GM19351 (cell line): ENCODE results near the gene FRMPD2.
"Not testable (repeated sequence)": the region's sequence is repeated elsewhere in the genome, so short reads cannot be mapped to it uniquely, and the experiment has no call there.

Source experiments
- ATAC-seq: cut with Tn5 transposase; IDR thresholded peaks from one replicate; pipeline ENCODE4 v1.9.1; 2021; ENCODE audit warnings: mild to moderate bottlenecking, moderate library complexity; ENCODE audit not compliant: unreplicated experiment

Gene FRMPD2

DNA sequence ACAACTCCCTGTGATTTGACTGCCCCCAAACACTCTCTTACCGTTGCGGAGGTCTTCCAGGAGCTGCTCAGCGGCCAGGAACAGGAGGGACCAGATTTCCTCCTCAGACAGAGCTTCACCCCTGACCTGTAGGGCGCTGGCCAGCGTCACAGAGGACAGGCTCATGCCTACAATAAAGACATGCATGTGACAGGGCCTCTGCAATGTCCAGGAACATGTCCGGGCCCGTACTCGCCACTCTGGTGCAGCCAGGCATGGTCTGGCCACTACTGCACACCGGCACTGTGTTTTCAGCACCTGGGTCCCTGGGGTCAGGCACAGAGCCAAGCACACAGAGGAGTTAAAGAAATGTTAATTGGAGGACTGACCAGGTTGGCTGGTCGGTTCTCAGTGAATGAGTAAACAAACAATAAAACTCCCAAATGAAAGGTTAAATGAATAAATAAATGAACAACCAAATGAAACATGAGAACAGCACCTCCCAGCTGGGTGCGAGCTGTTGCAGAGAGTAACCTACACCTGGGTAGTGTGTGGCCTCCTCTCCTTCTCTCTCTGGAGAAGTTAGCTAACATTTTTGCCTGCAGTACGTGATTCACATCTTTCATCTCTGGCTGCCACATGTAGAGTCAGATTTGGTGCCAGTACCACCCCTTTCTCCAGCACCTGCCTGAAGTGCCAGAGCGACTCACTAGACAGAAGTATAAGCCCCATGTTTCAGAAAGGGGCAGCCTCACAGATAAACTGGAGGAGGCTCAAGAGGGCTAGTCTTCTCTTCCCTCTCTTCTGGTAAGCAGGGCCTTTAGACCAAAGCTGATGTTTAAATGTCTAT is 22.8 kb downstream of the FRMPD2 start:
- ATAC-seq = no peak

DNA sequence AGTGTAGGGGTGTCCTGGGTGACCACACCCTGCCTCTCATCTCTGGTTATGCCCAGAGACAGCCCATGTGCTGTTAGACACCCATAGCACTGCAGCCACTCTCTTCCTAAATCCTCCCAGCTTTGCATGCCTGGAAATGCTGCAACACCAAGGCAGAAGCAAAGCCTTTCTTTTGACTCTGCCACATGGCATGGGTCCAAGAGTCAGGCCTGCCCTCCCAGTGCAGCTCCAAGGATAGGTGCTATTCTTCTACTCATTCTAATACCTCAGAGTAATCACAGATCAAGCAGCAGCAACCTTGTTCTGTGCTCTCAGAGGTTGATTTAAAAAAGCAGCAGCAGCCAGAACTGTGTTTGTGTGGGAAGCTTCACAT is 23.4 kb downstream of the FRMPD2 start:
- ATAC-seq = no peak

DNA sequence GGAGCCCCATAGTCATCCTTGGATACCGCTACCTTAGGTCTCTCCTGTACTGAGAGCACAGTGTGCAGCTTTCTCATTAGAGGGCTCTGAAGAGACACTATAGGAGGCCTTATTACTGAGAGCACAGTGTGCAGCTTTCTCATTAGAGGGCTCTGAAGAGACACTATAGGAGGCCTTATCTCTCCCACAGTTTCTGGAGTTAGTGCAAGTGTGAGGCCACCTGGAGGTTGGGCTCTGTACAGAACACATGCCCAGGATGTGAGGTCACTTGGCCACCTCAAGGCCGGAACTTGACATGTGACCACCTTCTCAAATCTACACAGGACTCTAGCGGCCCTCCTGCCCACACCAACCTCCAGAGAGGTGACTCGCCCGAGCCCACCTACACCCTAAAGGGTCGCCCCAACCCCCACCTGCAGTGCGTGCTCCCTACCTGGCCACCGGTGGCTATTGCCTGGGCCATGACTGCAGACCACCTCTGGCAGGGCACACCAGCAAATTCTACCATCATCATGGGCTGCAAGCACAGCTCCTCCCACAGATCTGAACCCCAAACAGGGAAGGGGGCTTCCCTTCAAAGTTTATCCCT is 24.6 kb downstream of the FRMPD2 start:
- ATAC-seq = no peak

DNA sequence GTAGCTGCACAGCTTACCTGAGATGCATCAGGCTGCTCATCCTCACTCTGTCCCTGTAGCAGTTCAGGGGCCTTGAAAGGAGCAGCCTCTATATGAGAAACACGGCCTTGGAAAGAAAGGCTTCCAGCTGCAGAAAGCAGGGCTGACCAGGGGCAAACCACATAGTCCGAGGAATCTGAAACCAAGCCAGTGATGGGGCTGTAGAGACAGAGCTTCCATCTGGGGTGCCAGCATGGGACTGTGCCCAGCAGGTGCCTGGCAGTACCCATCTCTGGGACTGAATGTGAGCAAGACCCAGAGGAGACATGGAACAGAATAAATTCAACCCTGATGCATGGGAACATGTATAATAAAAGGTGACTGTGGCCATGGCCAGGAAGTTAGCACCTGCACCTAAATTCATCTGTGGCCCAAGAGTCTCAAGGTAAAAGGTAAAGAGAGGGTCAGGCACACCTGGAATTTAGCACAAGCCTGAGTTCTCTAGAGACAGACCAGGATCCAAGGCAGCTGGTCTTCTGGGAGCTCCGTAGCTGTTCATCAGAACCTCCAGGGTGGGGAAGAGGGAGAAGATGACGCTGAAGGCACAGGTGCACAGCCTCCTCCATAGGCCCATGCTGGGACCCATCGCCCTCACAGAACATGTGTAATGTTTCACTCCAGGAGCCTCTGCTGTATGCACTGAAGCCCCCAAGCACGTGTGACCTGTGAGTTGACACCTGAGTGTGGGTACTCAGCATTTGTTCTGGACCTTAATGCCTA is 25.3 kb downstream of the FRMPD2 start:
- ATAC-seq = no peak

DNA sequence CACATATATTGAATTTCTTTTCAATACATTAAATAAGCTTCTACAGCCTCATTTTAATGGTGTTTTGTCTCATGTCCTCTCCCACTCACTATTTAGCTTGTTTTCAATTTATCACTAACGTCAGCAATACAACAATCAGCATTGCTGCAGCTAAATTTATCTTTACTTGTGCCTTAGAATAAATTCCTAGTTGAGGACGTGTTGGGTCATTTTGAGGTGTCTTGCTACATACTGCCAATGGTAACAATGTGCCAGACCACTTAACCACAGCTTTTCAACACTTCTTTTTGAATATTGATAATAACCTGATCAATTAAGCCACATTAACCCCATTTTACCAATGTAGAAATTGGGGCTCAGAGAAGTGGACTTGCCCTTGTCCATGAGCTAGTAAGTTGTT is 26.0 kb downstream of the FRMPD2 start:
- ATAC-seq = no peak

DNA sequence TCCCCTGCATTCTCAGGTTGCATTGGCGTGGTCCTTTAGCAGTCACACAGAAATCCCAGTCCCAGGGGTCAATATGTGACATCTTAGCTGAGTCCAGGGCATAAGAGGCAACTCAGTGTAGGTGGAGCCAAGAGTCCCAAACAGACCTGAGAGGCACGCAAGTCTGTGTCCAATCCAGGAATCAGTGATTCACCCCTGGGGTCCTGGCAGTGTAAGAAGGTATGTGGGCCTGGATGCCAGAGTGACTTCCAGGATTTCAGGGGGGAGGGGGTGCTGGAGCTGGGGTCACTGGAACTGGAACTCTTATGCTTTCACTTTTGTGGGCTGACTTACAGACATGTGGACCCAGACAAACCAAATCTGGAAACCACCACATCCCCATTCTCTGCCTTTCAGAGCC is 26.8 kb downstream of the FRMPD2 start:
- no peak for ATAC-seq

DNA sequence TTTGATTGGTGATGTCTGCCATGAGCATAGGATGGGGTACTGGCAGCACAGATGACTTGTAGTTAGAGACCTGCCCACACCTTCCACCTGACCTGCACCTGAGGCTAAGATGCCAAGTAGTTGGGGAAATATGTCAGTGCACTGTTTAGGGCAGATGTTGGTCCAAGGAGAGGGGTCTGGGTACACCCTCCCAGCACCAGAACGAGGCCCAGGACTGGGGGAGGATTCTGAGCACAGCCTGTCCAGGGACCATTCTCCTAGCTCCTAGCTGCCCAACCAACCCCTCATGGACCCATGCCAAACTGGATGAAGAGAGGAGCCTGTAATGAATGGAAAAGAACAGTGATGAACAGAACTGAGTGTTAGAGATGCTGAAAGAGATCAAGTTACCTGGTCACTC is 28.0 kb downstream of the FRMPD2 start:
- no peak for ATAC-seq

DNA sequence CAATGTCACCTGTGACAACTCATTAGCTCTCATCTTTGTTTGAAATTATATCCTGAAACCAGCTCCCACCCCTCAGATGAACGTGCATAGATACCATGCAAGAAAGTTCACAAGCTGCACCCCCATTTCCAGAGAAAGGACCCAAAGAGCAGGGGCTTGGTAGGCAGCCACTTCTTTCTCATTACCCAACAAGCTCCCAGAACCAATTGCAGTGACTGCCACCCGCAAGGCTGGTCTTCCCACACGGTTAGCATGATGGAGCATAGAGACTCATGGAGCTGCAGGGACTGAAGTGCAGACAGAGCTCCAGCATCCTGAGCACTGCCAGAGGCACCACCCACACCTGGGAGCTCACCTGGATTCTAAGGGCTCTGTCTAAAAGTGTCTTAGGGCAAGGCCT is 28.5 kb downstream of the FRMPD2 start:
- no peak for ATAC-seq

DNA sequence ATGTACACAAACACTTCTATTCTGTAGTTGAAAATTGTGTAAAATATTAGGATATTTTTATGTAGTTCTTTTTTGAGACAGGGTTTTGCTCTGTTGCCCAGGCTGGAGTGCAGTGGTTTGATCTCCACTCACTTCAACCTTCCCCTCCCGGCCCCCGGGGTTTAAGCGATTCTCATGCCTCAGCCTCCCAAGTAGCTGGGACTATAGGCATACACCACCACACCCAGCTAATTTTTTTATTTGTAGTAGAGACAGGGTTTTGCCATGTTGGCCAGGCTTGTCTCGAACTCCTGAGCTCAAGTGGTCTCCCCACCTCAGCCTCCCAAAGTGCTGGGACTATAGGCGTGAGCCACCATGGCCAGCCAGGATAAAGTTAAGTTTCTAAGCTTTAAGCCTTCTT is 30.6 kb downstream of the FRMPD2 start:
- ATAC-seq = not testable (repeated sequence)

DNA sequence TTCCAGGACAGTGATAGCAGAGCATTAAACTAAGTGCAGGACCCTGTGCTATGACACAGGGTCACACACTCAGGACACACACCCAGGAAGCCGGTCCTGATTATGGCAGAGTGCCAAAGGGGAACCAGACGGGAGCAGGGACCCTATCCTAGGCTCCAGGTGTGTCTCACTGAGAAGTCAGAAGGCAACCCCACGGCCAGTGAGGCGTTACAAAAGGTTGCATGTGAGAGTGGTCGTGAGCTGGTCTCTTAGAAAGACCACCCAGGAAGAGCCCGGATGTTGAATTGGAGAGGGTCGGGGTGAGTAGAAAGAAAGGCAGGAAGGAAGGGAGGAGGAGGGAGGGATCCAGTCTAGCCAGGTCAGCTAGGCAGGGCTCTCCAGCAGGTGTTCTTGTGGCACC is 31.0 kb downstream of the FRMPD2 start:
- ATAC-seq = no peak

DNA sequence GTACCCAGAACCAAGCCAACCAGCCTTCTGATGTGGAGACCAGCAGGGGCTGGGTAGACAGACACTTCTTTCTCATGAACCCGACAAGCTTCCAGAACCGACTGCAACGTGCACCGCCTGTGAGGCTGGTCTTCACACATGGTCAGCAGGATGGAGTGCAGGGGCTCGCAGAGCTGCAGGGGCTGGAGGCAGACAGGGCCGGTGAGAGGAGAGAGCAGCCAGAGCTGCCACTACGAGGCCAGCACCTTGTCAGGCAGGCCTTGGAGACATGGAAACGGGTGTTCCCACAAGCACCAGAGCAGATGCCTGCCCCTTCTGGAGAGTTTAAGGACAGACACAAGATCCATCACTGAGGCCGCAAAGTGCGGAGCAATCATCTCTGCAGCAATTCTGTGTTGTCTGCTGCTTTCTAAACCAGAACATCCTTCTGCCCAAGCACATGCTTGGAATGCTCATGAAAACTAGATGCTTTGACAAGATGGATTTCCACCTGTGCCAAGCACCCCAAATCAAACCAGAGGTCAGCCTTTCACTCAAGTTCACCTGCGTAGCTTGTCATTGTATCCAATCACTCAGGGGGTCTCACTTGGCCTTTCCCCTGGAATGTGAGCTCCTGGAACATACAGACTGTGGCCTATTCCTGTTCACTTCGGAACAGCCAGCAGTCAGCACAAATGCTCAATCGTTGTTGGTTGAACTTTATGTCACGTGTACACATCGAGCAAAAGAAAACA is 32.2 kb downstream of the FRMPD2 start:
- ATAC-seq = no peak

DNA sequence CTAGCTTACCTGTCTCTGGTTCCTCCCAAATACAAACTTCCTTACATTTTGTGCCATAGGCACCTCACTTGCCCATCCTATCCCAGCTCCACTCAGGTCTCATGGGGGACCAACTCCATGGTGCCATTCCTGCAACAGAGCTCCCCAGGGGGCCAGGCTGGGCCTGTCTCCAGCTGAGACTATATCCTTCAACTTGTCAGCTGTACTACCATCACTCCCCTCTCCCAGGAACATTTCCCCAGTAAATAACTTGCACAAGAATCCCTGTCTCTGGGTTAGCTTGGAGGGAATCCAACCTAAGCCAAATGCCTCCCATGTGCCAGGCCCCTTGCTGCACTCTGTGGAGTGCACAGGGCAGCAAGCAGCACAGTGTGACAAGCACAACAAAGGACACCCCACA is 33.2 kb downstream of the FRMPD2 start:
- ATAC-seq = no peak

DNA sequence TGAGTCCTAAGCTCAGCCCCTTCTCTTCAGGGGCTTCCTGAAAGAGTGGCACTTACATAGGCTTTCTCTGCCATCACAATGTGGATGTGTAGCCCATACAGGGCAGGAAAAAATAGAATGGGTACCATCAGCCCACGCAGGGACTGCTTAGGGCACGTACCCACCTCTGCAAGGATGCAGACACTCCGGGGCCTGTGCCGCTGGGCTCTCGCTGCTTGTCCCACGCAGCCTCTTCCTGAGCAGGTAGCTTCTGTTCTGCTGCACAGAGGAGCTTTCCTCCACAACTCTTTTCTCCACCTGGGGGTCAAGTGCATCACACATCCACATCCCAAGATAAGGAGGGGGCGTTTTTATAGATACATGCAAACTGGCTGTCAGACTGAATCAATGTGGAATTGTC is 34.3 kb downstream of the FRMPD2 start:
- no peak for ATAC-seq

DNA sequence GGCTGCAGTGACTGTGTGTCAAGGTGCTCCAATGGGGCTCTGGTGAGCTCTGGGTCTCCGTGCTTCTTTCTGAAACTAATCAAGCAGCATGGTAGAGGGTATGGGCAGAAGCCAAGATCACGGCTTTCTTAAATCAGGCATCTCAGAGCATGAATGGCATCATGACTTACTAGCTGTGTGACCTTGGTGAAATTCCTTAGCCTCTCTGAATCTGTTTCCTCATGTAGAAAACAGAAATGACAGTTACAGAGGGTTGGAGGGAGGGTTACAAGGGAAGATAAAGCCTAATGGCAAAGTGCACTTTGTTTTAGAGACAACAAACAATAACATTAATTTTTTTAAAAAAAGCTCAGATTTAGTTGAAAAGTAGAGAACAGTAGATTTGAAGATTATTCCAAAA is 34.9 kb downstream of the FRMPD2 start:
- ATAC-seq = no peak

DNA sequence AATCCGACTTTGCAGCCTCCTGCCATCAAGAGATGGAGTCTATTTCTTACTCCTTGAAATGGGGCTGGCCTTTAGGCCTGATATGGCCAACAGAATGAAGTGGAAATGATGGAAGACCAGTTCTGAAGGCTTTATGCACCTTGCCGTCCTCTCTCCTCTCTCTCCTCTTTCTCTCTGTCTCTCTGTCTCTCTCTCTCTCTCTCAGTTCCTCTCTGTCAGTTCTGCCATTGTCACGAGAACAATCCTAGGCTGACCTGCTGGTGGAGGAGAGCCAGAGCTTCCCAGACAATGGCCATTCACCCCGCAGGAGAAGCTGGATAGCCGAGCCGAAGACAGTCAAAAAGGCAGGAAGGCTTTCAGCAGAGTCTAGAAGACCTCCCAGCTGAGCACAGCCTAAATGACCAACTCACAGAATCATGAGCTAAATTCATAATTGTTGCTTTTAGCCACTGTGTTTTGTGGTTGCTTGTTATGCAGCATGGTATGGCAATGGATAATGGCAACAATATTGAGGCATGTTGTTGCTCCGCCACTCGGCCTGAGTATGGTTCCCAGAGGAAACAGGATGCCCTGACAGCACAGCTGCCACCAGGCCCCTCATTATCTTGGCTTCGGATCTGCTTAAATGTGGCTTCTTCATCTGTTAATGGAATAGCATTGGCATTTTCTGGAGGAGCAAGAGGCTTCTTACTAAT is 35.5 kb downstream of the FRMPD2 start:
- no peak for ATAC-seq

DNA sequence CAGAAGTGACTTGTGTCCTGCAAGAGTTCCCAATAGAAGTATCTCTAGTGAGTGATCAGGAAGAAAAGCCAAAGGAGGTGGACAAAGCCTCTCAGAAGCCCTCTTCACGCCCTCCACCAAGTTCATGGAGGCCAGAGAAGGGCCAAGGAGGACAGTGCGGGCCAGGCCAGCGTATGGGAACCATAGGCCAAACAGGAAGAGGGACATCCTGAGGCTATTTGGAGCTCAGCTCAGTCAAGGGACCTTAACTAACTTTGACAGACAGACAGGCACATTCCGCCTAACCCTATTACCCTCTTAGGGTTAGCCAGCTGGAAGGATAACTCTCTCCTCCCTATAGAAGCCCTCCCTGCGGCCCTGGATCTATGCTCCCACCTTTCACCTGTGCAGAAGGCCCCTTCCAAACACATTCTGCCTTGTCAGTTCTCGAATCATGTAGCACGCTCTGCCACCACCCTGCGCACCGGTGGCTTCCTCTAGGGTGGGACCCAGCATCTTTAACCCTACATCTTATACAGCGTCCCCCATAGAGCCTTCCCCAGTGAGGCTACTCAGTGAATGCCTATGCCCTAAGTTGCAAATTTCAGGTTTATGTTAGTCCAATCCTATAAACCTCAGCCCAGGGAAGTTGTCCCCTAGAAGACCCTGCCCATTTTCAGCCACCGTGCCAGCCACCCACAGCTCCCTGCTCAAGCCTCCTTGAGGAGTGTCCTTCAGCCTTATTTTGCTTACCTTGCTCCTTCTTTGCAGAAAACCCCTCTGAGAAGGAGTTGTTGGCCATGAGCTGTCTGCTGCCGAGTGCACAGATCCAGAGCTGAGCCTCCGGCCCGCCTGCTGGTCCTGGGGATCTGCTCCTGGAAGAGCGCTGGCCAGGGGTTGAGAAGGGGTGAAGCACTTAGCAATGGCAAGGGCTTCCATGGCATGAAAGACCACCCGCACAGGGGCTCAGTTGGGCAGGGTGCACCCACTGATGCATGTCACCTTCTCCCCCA is 36.9 kb downstream of the FRMPD2 start:
- ATAC-seq = no peak

DNA sequence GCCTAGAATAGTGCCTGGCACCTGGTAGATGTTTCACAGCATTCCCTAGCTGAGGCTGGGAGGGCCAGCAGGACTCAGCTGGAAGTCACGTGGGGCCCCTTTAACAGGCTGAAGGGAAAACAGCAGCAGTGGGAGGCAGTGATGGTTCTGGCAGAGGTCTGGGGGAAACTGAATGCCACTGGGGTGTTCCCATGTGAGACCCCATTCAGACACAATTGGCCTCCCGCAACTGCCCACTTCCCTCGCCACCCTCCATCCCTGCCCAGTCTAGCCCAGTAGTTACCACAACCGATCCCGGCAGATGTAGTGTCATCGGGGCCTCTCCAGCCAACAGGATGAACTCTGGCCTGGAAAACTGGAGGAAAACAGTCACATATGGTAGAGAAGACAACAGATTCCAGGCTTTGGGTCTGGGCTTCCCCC is 38.3 kb downstream of the FRMPD2 start:
- no peak for ATAC-seq

DNA sequence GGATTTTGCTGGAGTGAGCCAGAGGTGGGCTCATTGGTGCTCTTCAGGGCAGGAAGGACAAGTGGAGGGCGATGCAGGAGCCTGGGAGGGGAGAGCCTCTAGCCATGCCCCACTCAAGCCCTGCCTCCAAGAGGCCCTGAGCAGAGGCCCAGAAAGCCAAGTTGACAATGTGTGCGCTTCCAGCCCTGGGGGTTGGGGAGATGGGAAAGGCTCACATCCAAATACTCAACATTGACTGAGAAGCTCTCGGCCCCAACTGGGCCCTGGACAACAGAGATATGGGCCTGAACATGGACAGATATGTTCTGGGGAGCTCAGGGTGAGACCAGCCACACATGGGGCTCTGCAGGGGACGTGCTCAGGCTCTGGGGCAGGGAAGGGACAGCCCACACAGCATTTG is 39.0 kb downstream of the FRMPD2 start:
- ATAC-seq = no peak

DNA sequence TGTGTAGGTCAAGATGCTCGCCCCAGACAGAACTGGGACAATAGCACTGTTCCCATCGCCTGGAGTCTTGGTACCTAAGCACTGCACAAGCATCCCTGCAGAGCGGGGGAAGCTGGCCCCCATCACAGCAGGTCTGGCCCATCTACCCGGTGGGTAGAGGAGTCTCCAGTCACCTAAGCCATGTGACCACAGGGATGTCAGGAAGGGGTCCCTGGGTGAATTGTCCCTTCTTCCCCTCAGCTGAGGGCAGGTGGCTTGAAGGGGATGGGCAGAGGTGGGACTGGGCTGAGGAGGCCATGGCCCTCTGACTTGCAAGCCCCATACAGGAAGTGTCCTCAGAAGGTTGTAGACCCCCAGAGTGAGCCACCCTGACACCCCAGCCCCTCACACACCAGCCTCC is 39.7 kb downstream of the FRMPD2 start:
- no peak for ATAC-seq

DNA sequence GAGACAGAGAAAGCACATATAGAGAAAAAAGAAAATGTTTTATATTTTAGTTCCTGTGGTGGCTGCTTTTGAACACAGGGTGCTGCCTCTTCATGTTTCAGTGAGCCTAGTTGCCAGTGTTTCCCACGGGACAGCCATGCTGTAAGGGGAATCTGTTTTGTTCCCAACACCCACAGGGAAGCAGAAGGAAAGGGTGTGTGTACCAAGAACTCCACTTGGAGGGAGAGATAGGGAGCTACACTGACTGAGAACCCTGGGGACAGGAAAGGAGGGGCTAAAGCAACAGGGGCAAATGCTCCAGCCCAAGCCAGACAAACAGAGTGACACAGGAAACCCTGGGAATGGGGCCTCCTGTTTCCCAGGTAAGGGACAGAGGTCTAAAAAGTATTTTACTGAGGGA is 40.2 kb downstream of the FRMPD2 start:
- ATAC-seq = no peak
